SK-N-SH (cell line): ENCODE data around the gene NRP2. TPM values are rescaled to one million over a fixed set of nuclear protein-coding genes. Genes with fewer than 3 reads are reported as not detected.

Experiments
- CTCF ChIA-PET: fragments of 300-600, 350-600 bp; formaldehyde crosslinking; extraction: SDS; loops from one replicate; lab custom pipeline; 2021; lab: Yijun Ruan, JAX
- POLR2A ChIA-PET: fragments of 350-600 bp; sonication (Branson Sonifier 250); formaldehyde crosslinking; extraction: SDS; loops from one replicate; lab custom pipeline; 2020; ENCODE audit warnings: antibody characterized with exemption, inconsistent platforms; lab: Yijun Ruan, JAX
- DNase-seq: peaks from one replicate; pipeline ENCODE4 v3.0.0; 2012
- H2AFZ ChIP-seq: fragments of 200-600 bp; sonication (generic); 2 replicates; pipeline ENCODE4 v1.8.1; 2016; ENCODE audit warnings: antibody characterized with exemption, mild to moderate bottlenecking, low read depth
- H3F3A ChIP-seq: fragments of 200-600 bp; sonication (generic); replicated peaks from 2 replicates; pipeline ENCODE3; 2016; ENCODE audit warnings: antibody characterized with exemption, mild to moderate bottlenecking; ENCODE audit not compliant: insufficient read depth
- H3K27ac ChIP-seq, 2 experiments: fragments of 200-500 bp in 1 of 2; fragments of 200-600 bp in 1 of 2; sonication (Bioruptor generic) in 1 of 2; sonication (generic), shearing (Covaris generic) in 1 of 2; 2 replicates each; pipeline versions ENCODE4 v1.5.1 to v1.6.1; 2014 to 2016; ENCODE audit warnings: low read depth in 2 of 2, inconsistent platforms in 1 of 2, low read length in 1 of 2, mild to moderate bottlenecking in 1 of 2, mixed read lengths in 1 of 2
- H3K27me3 ChIP-seq: fragments of 200-600 bp; sonication (generic), shearing (Covaris generic); 2 replicates; pipeline ENCODE4 v1.6.1; 2016; ENCODE audit warnings: mixed run types; ENCODE audit not compliant: insufficient read depth
- H3K36me3 ChIP-seq, 2 experiments: fragments of 200-500 bp in 1 of 2; fragments of 200-600 bp in 1 of 2; sonication (Bioruptor generic) in 1 of 2; sonication (generic) in 1 of 2; replicated peaks in 1 of 2; 2 replicates each; pipeline versions ENCODE3 to v1.5.1; 2014 to 2016; ENCODE audit warnings: low read length in 1 of 2, mild to moderate bottlenecking in 1 of 2; ENCODE audit not compliant: insufficient read depth in 2 of 2, control insufficient read depth in 1 of 2
- H3K4me1 ChIP-seq, 2 experiments: fragments of 200-500 bp in 1 of 2; fragments of 200-600 bp in 1 of 2; sonication (Bioruptor generic) in 1 of 2; sonication (generic), shearing (Covaris generic) in 1 of 2; 2 replicates each; pipeline versions ENCODE4 v1.5.1 to v1.6.1; 2014 to 2016; ENCODE audit warnings: low read depth in 1 of 2, low read length in 1 of 2, mixed run types in 1 of 2; ENCODE audit not compliant: insufficient read depth in 2 of 2, control insufficient read depth in 1 of 2
- H3K4me2 ChIP-seq: fragments of 200-600 bp; sonication (generic), shearing (Covaris generic); 2 replicates; pipeline ENCODE4 v1.6.1; 2017; ENCODE audit warnings: mixed run types
- H3K4me3 ChIP-seq, 2 experiments: fragments of 200-500 bp in 1 of 2; fragments of 200-600 bp in 1 of 2; sonication (Bioruptor generic) in 1 of 2; sonication (generic), shearing (Covaris generic) in 1 of 2; 2 replicates each; pipeline versions ENCODE4 v1.5.1 to v1.8.1; 2014 to 2016; ENCODE audit warnings: low read depth in 2 of 2, inconsistent platforms in 1 of 2, low read length in 1 of 2, mild to moderate bottlenecking in 1 of 2, mixed read lengths in 1 of 2, moderate library complexity in 1 of 2
- H3K79me2 ChIP-seq: fragments of 200-600 bp; sonication (generic); 2 replicates; pipeline ENCODE4 v1.8.1; 2017; ENCODE audit warnings: mild to moderate bottlenecking; ENCODE audit not compliant: insufficient read depth
- H3K9ac ChIP-seq: fragments of 200-600 bp; sonication (generic); 2 replicates; pipeline ENCODE4 v1.6.1; 2017; ENCODE audit warnings: mixed run types
- H3K9me2 ChIP-seq: fragments of 200-600 bp; sonication (generic); 2 replicates; pipeline ENCODE4 v1.6.1; 2017; ENCODE audit warnings: mixed run types
- H3K9me3 ChIP-seq: fragments of 200-600 bp; sonication (generic); 2 replicates; pipeline ENCODE4 v1.6.1; 2017; ENCODE audit warnings: mixed run types, mild to moderate bottlenecking, moderate library complexity
- H4K20me1 ChIP-seq: fragments of 200-600 bp; sonication (generic); 2 replicates; pipeline ENCODE4 v1.6.1; 2017; ENCODE audit warnings: mild to moderate bottlenecking, mixed run types; ENCODE audit not compliant: insufficient read depth
- CTCF ChIP-seq: fragments of 200-600 bp; sonication (generic); IDR thresholded peaks from 2 replicates; pipeline ENCODE4 v1.6.1; 2017; ENCODE audit warnings: antibody characterized with exemption, mild to moderate bottlenecking, moderate library complexity
- ELF1 ChIP-seq: IDR thresholded peaks from 2 replicates; pipeline ENCODE4 v1.4.0; 2012
- EZH2phosphoT487 ChIP-seq: fragments of 200-600 bp; sonication (generic); IDR thresholded peaks from 2 replicates; pipeline ENCODE4 v1.6.1; 2017; ENCODE audit warnings: low read depth, mixed run types, mild to moderate bottlenecking, antibody characterized with exemption, moderate library complexity, borderline replicate concordance
- FOXM1 ChIP-seq: IDR thresholded peaks from 2 replicates; pipeline ENCODE4 v1.4.0; 2012; ENCODE audit warnings: low read depth, mild to moderate bottlenecking
- GABPA ChIP-seq: IDR thresholded peaks from 2 replicates; pipeline ENCODE4 v1.4.0; 2012; ENCODE audit warnings: low read depth, mild to moderate bottlenecking
- GATA2 ChIP-seq: sonication (generic); formaldehyde crosslinking; IDR thresholded peaks from 2 replicates; pipeline ENCODE4 v1.5.0; 2020; ENCODE audit warnings: mild to moderate bottlenecking, missing genetic modification reagents
- MXI1 ChIP-seq: IDR thresholded peaks from 2 replicates; pipeline ENCODE4 v1.6.1; 2012; ENCODE audit warnings: mild to moderate bottlenecking, low read depth, low read length, improper control_type of control experiment
- POLR2AphosphoS5 ChIP-seq: IDR thresholded peaks from 2 replicates; pipeline ENCODE4 v1.6.1; 2012; ENCODE audit warnings: low read depth, low read length
- RAD21 ChIP-seq: IDR thresholded peaks from 2 replicates; pipeline ENCODE4 v1.6.1; 2012; ENCODE audit warnings: mild to moderate bottlenecking, low read length
- RXRA ChIP-seq: IDR thresholded peaks from 2 replicates; pipeline ENCODE4 v1.4.0; 2012; ENCODE audit warnings: low read depth, mild to moderate bottlenecking, borderline replicate concordance
- SIN3A ChIP-seq: IDR thresholded peaks from 2 replicates; pipeline ENCODE4 v1.6.1; 2012; ENCODE audit warnings: low read depth, mild to moderate bottlenecking, low read length, moderate library complexity, borderline replicate concordance
- TAF1 ChIP-seq: IDR thresholded peaks from 2 replicates; pipeline ENCODE4 v1.6.1; 2012; ENCODE audit warnings: low read depth, mild to moderate bottlenecking, low read length, moderate library complexity, borderline replicate concordance
- TCF12 ChIP-seq: IDR thresholded peaks from 2 replicates; pipeline ENCODE4 v1.4.0; 2012
- TEAD4 ChIP-seq: IDR thresholded peaks from 2 replicates; pipeline ENCODE4 v1.4.0; 2012; ENCODE audit warnings: mild to moderate bottlenecking, borderline replicate concordance; ENCODE audit not compliant: insufficient read depth
- USF1 ChIP-seq: IDR thresholded peaks from 2 replicates; pipeline ENCODE4 v1.4.0; 2012; ENCODE audit warnings: low read depth, borderline replicate concordance
- USF2 ChIP-seq: fragments of 150-350 bp; IDR thresholded peaks from 2 replicates; pipeline ENCODE4 v1.6.1; 2017; ENCODE audit warnings: antibody characterized with exemption, low read length, low read depth, borderline replicate concordance
- YY1 ChIP-seq: IDR thresholded peaks from 2 replicates; pipeline ENCODE4 v1.4.0; 2012; ENCODE audit warnings: low read depth, mild to moderate bottlenecking
- ZBTB33 ChIP-seq: IDR thresholded peaks from 2 replicates; pipeline ENCODE4 v1.4.0; 2012; ENCODE audit warnings: low read depth, borderline replicate concordance
- WGBS: methylation state at CpG from one replicate; pipeline ENCODE4 v1.1.6; 2017; ENCODE audit warnings: low lambda C conversion rate; 5-methylcytosine and 5-hydroxymethylcytosine counted together
- polyA plus RNA-seq, 3 experiments: library from polyadenylated mRNA; depleted of rRNA; stranded (reverse); fragments of >200 nt; gene quantifications; 2 replicates each; pipeline ENCODE4 v1.2.3, GENCODE V29; 2012

Gene NRP2
- polyA plus RNA-seq, 1 of the 3 experiments (the other 2 are of a cell fraction) = 68.8 TPM

- Histone ChIP-seq H3K9ac (no peak overlapping the region), H4K20me1 (no peaks in the 10 kb centered on the region), H3K4me1 (peaks cover 0 to 7% of the 10 kb centered on the region in 2 experiments; a peak in 1 of 4 replicates), H3F3A (no peaks in the 10 kb centered on the region), H3K4me2 (no peak overlapping the region), H3K79me2 (no peaks in the 10 kb centered on the region), H3K9me3 (no peaks in the 10 kb centered on the region), H3K4me3 (no peak overlapping the region)
- POLR2A ChIA-PET = no interaction called here
- no peak for DNase-seq
- TF ChIP-seq GABPA (no peak), TEAD4 (no peak), MXI1 (no peak), FOXM1 (no peak), YY1 (no peak), SIN3A (no peak), RXRA (no peak), USF1 (no peak), GATA2 (CRISPR knock-in tag) (no peak), RAD21 (no peak), CTCF (no peak), USF2 (no peak), TCF12 (no peak), TAF1 (no peak), ZBTB33 (no peak), ELF1 (no peak), POLR2AphosphoS5 (no peak), EZH2phosphoT487 (no peak)
- TF ChIP-seq, all 33 proteins: peak for 0
- Histone ChIP-seq H3K9me2 (no peaks in the 10 kb centered on the region), H2AFZ (no peak overlapping the region), H3K36me3 (no peaks in the 10 kb centered on the region), H3K27ac (no peak overlapping the region), H3K27me3 (no peaks in the 10 kb centered on the region)
- CTCF ChIA-PET = no interaction called here
- 57% methylated on average over 1 of the region's 1 CpG for WGBS
These were observed 48.3 kb upstream of the NRP2 start for GRCh38 chr2:205633994-205634393.
